ENCODE results near the gene CSNK2A3.

- TF ChIP-seq OSR1 (CRISPR knock-in tag; IDR thresholded peaks at IDR 0.05): no peak
- TF ChIP-seq ZFP3 (CRISPR knock-in tag; IDR thresholded peaks at IDR 0.05): no peak
- no peak for TF ChIP-seq ARNTL (CRISPR knock-in tag; IDR thresholded peaks at IDR 0.05; ENCODE audit: borderline replicate concordance, low read depth)
- TF ChIP-seq ZNF565 (CRISPR knock-in tag; conservative IDR thresholded peaks at IDR 0.05; ENCODE audit: low read depth): no peak
- TF ChIP-seq BACH2 (CRISPR knock-in tag; IDR thresholded peaks at IDR 0.05; ENCODE audit: borderline replicate concordance): no peak
- no peak for TF ChIP-seq ZNF70 (CRISPR knock-in tag; IDR thresholded peaks at IDR 0.05)
- TF ChIP-seq ZFP30 (CRISPR knock-in tag; IDR thresholded peaks at IDR 0.05): no peak
- TF ChIP-seq PATZ1 (CRISPR knock-in tag; IDR thresholded peaks at IDR 0.05; ENCODE audit: borderline replicate concordance): no peak
- no peak for TF ChIP-seq ISL1 (CRISPR knock-in tag; IDR thresholded peaks at IDR 0.05)
- TF ChIP-seq SNAI2 (CRISPR knock-in tag; IDR thresholded peaks at IDR 0.05): no peak
- TF ChIP-seq CSRNP3 (CRISPR knock-in tag; IDR thresholded peaks at IDR 0.05): no peak
Measured at GRCh38 chr11:11394241-11394640, 41.2 kb upstream of the CSNK2A3 start.

All from SK-N-SH treated with all-trans-retinoic acid at 6 μM for 48 hours (cell line).